Osteoblast (primary cell): ENCODE results near the gene BICDL1. TPM values are rescaled to one million over a fixed set of nuclear protein-coding genes. Genes with fewer than 3 reads are reported as not detected.

Experiments
- DNase-seq: peaks from one replicate; pipeline ENCODE4 v3.0.0; 2011; ENCODE audit warnings: low spot score, mixed read lengths; ENCODE audit not compliant: insufficient read length; ENCODE audit errors: missing footprints
- H2AFZ ChIP-seq: 2 replicates; pipeline ENCODE4 v1.6.0; 2011; ENCODE audit warnings: mild to moderate bottlenecking, low read length
- H3K27ac ChIP-seq: 2 replicates; pipeline ENCODE4 v1.5.1; 2011; ENCODE audit warnings: mild to moderate bottlenecking, low read depth, low read length, moderate library complexity
- H3K27me3 ChIP-seq: 2 replicates; pipeline ENCODE4 v1.6.0; 2012; ENCODE audit warnings: mild to moderate bottlenecking, control low read depth, inconsistent platforms, low read length, moderate library complexity; ENCODE audit not compliant: insufficient read depth
- H3K36me3 ChIP-seq: 2 replicates; pipeline ENCODE4 v1.5.1; 2011; ENCODE audit warnings: mild to moderate bottlenecking, low read length, control low read depth, moderate library complexity; ENCODE audit not compliant: insufficient read depth
- H3K4me1 ChIP-seq: 2 replicates; pipeline ENCODE4 v1.5.1; 2011; ENCODE audit warnings: mild to moderate bottlenecking, low read length, control low read depth, moderate library complexity; ENCODE audit not compliant: insufficient read depth
- H3K4me2 ChIP-seq: 2 replicates; pipeline ENCODE4 v1.6.0; 2011; ENCODE audit warnings: mild to moderate bottlenecking, low read length; ENCODE audit not compliant: insufficient read depth
- H3K4me3 ChIP-seq: fragments of 200-600 bp; sonication (generic); 3 replicates; pipeline ENCODE4 v1.5.1; 2012; ENCODE audit warnings: mild to moderate bottlenecking, low read length, inconsistent platforms; ENCODE audit not compliant: insufficient read depth
- H3K79me2 ChIP-seq: 2 replicates; pipeline ENCODE4 v1.6.0; 2012; ENCODE audit warnings: mild to moderate bottlenecking, low read length, control low read depth, inconsistent platforms; ENCODE audit not compliant: insufficient read depth
- H3K9me3 ChIP-seq: 2 replicates; pipeline ENCODE4 v1.5.1; 2011; ENCODE audit warnings: low read depth, low read length, control low read depth
- H4K20me1 ChIP-seq: 2 replicates; pipeline ENCODE4 v1.6.0; 2012; ENCODE audit warnings: mild to moderate bottlenecking, low read length, control low read depth; ENCODE audit not compliant: insufficient read depth
- total RNA-seq: library from RNA; depleted of rRNA; stranded (reverse); fragments of >200 nt; gene quantifications from 2 replicates; pipeline ENCODE4 v1.2.3, GENCODE V29; 2012
- TF ChIP-seq, protein P1 (sequence below): IDR thresholded peaks from 2 replicates; pipeline ENCODE4 v1.5.1; 2011; ENCODE audit warnings: mild to moderate bottlenecking, low read depth, low read length, moderate library complexity; ENCODE audit errors: extremely low read depth

The BICDL1 gene
- total RNA-seq, 1 donor = not detected

GRCh38 chr12:120024193-120024592, 35.2 kb downstream of the BICDL1 start:
- TF ChIP-seq, protein P1, sequence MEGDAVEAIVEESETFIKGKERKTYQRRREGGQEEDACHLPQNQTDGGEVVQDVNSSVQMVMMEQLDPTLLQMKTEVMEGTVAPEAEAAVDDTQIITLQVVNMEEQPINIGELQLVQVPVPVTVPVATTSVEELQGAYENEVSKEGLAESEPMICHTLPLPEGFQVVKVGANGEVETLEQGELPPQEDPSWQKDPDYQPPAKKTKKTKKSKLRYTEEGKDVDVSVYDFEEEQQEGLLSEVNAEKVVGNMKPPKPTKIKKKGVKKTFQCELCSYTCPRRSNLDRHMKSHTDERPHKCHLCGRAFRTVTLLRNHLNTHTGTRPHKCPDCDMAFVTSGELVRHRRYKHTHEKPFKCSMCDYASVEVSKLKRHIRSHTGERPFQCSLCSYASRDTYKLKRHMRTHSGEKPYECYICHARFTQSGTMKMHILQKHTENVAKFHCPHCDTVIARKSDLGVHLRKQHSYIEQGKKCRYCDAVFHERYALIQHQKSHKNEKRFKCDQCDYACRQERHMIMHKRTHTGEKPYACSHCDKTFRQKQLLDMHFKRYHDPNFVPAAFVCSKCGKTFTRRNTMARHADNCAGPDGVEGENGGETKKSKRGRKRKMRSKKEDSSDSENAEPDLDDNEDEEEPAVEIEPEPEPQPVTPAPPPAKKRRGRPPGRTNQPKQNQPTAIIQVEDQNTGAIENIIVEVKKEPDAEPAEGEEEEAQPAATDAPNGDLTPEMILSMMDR = no peak

GRCh38 chr12:120025640-120026039, 36.6 kb downstream of the BICDL1 start:
- H3K36me3 ChIP-seq = no peaks in the 10 kb centered on the region
- H3K4me3 ChIP-seq = no peak overlapping the region
- H3K27ac ChIP-seq = no peak overlapping the region
- H3K4me1 ChIP-seq = no peaks in the 10 kb centered on the region
- H3K9me3 ChIP-seq = no peaks in the 10 kb centered on the region
- H3K27me3 ChIP-seq = no peaks in the 10 kb centered on the region
- H2AFZ ChIP-seq = no peak overlapping the region
- H3K79me2 ChIP-seq = no peaks in the 10 kb centered on the region
- no peak for DNase-seq
- H3K4me2 ChIP-seq = no peak overlapping the region
- no peaks in the 10 kb centered on the region for H4K20me1 ChIP-seq
- TF ChIP-seq, protein P1 = no peak

More at GRCh38 chr12:120024193-120024592, 35.2 kb downstream of the BICDL1 start:
- no peaks in the 10 kb centered on the region for H3K9me3 ChIP-seq
- no peak overlapping the region for H2AFZ ChIP-seq
- H3K79me2 ChIP-seq = no peaks in the 10 kb centered on the region
- no peaks in the 10 kb centered on the region for H3K27me3 ChIP-seq
- no peak overlapping the region for H3K4me2 ChIP-seq
- no peaks in the 10 kb centered on the region for H4K20me1 ChIP-seq
- no peaks in the 10 kb centered on the region for H3K4me1 ChIP-seq
- no peaks in the 10 kb centered on the region for H3K36me3 ChIP-seq
- H3K27ac ChIP-seq = no peak overlapping the region
- DNase-seq = no peak
- no peak overlapping the region for H3K4me3 ChIP-seq

GRCh38 chr12:120032242-120032641, 43.2 kb downstream of the BICDL1 start:
- Histone ChIP-seq H3K79me2 (no peaks in the 10 kb centered on the region), H4K20me1 (no peaks in the 10 kb centered on the region), H3K9me3 (no peaks in the 10 kb centered on the region), H3K36me3 (no peaks in the 10 kb centered on the region), H3K27ac (no peak overlapping the region), H3K27me3 (peaks cover 11% of the 10 kb centered on the region), H3K4me3 (no peak overlapping the region), H3K4me2 (no peak overlapping the region), H2AFZ (no peak overlapping the region), H3K4me1 (no peaks in the 10 kb centered on the region)
- DNase-seq = no peak
- TF ChIP-seq, protein P1 = no peak

DNA sequence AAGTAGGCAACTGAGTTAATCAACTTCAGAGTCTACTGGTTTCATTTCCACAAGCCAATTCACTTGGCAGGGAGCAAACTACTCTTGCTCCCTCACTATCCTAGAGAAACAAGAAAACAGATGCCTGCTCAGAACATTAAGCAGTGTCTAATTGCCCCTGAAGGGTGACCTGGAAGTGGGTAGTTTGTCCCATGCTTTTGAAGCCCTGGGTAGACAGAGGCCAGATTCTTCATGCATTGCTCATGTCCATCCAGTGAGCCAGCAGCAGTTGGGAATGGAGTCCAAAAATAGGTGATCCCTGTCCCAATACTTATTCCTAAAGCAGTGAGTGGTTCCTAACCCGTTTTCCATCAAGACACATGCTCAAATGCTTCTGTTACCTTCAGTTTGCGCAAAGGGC, 48.8 kb downstream of the BICDL1 start:
- Histone ChIP-seq H3K4me2 (no peak overlapping the region), H3K4me1 (no peaks in the 10 kb centered on the region), H3K27me3 (peaks cover 18% of the 10 kb centered on the region), H4K20me1 (no peaks in the 10 kb centered on the region), H3K27ac (no peak overlapping the region), H3K36me3 (no peaks in the 10 kb centered on the region), H2AFZ (no peak overlapping the region), H3K79me2 (no peaks in the 10 kb centered on the region), H3K9me3 (no peaks in the 10 kb centered on the region), H3K4me3 (no peak overlapping the region)
- no peak for DNase-seq
- TF ChIP-seq, protein P1 = no peak
